Measurements from ENCODE around the gene C22orf42.
"Not testable (repeated sequence)": the region's sequence is repeated elsewhere in the genome, so short reads cannot be mapped to it uniquely, and the experiment has no call there.

Gene C22orf42

GRCh38 chr22:32158712-32159533 lies at the start of gene C22orf42:
C22orf42 (minus strand) TSS chr22:32159303; CDS start chr22:32159215, 88 bp downstream.
- no peak for DNase-seq (ENCODE audit: low read depth)

GRCh38 chr22:32208681-32209080 lies 49.6 kb upstream of the C22orf42 start:
- DNase-seq (ENCODE audit: low read depth): no peak

GRCh38 chr22:32207971-32208480 lies 48.9 kb upstream of the C22orf42 start:
- no peak for DNase-seq (ENCODE audit: low read depth)

GRCh38 chr22:32206774-32207758 lies 48.0 kb upstream of the C22orf42 start:
- no peak for DNase-seq (ENCODE audit: low read depth)

- DNase-seq (ENCODE audit: low read depth): no peak
Observed at GRCh38 chr22:32205974-32206773, 47.1 kb upstream of the C22orf42 start.

GRCh38 chr22:32204856-32205722 lies 46.0 kb upstream of the C22orf42 start, which contains the start of gene RFPL2:
RFPL2 (minus strand) TSS chr22:32205073; CDS start chr22:32202451, 2,622 bp downstream.
- peak; percentile 7 for DNase-seq (ENCODE audit: low read depth)

GRCh38 chr22:32204040-32204855 lies 45.1 kb upstream of the C22orf42 start:
- no peak for DNase-seq (ENCODE audit: low read depth)

- DNase-seq (ENCODE audit: low read depth): no peak
Observed at GRCh38 chr22:32203181-32204039, 44.3 kb upstream of the C22orf42 start.

- no peak for DNase-seq (ENCODE audit: low read depth)
Observed at GRCh38 chr22:32202539-32203180, 43.6 kb upstream of the C22orf42 start.

GRCh38 chr22:32202161-32202538 lies 43.0 kb upstream of the C22orf42 start:
- DNase-seq (ENCODE audit: low read depth): no peak

- DNase-seq (ENCODE audit: low read depth): no peak
Observed at GRCh38 chr22:32200752-32201151, 41.6 kb upstream of the C22orf42 start.

- no peak for DNase-seq (ENCODE audit: low read depth)
Observed at GRCh38 chr22:32199961-32200360, 40.9 kb upstream of the C22orf42 start.

GRCh38 chr22:32199341-32199740 lies 40.2 kb upstream of the C22orf42 start:
- no peak for DNase-seq (ENCODE audit: low read depth)

GRCh38 chr22:32197553-32198226 lies 38.6 kb upstream of the C22orf42 start:
- DNase-seq (ENCODE audit: low read depth): not testable (repeated sequence)

GRCh38 chr22:32195900-32196299 lies 36.8 kb upstream of the C22orf42 start:
- not testable (repeated sequence) for DNase-seq (ENCODE audit: low read depth)

- DNase-seq (ENCODE audit: low read depth): not testable (repeated sequence)
Observed at GRCh38 chr22:32193346-32193745, 34.2 kb upstream of the C22orf42 start.

GRCh38 chr22:32191021-32191420 lies 31.9 kb upstream of the C22orf42 start:
- DNase-seq (ENCODE audit: low read depth): not testable (repeated sequence)

GRCh38 chr22:32185821-32186220 lies 26.7 kb upstream of the C22orf42 start:
- no peak for DNase-seq (ENCODE audit: low read depth)
